Stimulated activated CD8-positive, alpha-beta memory T cell treated with anti-CD3 and anti-CD28 coated beads, Interleukin-12 subunit alpha, Interleukin-12 subunit beta, amount 100 ng/mL, for 24 hours (primary cell): ENCODE results near the gene GSTA4.
"Not testable (repeated sequence)": the region's sequence is repeated elsewhere in the genome, so short reads cannot be mapped to it uniquely, and the experiment has no call there.

Source experiments
- DNase-seq: peaks from one replicate; pipeline ENCODE4 v3.0.0-alpha.2; 2020; ENCODE audit errors: extremely low read depth

GSTA4 gene

DNA sequence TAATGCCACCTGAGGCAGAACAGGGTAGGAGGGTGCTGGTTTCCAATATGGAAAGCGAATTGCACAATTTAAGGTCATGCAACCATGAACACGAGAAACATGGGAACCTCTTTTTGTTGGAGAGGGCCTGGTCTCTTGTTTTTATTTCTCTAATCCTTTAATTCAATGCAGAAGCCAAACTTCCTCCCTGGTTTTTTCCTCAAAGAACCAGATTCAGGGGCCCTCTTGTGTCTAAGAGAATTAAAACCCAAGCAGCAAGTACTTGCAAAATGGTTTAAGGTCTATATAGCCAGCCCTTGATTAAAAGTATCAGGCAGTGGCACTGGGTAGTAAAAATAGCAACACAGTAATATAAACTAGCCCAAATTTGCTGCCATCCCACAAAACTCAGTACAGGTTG is 19.5 kb downstream of the GSTA4 start:
- DNase-seq = no peak

DNA sequence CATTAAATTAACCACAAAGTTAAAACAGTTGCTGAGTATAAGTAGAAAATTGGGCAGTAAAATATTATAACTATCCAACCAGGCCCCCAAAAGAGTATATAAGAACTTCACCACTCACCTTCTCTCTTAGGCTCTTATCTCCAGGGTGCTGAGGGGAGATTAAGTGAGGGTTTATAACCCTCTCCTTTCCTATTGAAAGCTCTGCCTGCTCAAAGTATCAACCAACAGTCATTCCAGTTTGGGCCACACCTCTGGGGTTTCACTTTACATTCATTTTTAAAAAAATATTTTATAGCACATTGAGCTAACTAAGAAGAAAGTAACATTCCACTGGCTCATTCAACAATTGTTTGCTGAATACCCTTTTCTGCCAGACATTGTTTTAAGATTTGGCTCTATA is 22.1 kb downstream of the GSTA4 start:
- DNase-seq = no peak

DNA sequence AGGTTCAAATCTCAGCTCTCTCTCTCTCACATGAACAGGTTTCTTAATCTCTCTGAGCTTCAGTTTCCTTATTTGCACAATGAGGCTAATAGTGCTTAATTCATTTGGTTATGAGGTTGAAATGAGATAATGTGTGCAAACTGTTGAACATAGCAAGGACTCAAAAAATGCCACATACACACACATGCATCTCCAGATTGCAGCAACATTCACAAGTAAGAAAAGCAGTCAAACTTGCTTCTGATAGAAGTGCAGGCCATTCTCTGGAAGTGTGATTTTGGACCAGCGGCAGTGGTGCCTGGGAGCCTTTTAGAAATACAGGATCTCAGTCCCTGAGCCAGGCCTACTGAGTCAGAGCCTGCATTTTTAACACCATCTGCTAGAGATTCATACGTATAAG is 25.7 kb downstream of the GSTA4 start:
- DNase-seq = no peak

DNA sequence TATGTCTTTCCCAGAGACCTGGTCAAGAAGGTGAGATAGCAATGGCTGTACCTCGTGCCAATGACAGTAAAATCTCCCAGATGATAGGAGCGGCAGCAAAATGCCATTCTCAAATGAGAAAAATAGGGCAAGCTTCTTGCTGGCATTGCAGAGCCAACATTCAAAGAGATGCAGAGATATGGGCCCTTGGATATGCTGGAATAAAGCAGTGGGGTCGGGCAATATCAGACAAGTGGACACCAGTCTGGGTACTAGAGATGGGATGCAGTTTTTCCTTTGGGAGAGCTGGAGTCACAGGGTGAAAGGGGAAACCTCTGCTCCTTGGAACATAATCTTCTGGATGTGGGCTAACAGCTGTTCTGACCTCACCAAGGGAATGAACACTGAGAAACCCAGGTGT is 29.0 kb downstream of the GSTA4 start:
- no peak for DNase-seq

DNA sequence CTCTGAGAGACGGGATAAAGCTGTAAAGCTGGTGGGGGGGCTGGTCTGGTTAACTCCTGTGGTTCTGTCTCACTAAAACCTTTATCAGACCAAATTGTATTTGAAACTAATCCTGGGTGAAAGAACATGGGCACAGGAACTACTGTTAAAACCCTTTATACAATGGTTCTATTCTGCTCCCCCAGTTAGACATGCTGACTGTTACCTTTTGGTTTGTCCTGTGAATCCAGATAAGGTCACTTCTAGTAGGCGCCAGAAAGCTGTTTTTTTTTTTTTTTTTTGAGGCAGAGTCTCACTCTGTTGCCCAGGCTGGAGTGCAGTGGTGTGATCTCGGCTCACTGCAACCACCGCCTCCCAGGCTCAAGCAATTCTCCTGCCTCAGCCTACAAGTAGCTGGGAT is 29.7 kb downstream of the GSTA4 start:
- no peak for DNase-seq

DNA sequence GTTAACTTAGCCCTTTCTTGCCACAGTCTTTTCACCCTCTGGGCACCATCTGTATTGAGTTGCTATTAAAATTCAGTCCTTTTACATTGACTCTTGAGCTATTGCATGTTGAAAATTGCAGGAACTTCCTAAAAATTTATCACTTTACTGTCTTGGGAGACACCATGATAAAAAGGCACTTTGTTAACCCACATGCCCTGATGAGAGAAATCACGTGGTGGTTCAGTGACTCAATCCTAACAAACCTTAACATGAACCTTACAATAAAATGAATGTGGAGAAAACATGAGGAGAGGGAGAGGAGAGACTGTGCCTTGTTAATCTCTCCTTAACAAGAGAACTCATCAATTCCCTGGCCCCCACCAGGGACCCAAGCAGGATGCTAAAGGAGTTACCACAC is 30.8 kb downstream of the GSTA4 start:
- DNase-seq = no peak

DNA sequence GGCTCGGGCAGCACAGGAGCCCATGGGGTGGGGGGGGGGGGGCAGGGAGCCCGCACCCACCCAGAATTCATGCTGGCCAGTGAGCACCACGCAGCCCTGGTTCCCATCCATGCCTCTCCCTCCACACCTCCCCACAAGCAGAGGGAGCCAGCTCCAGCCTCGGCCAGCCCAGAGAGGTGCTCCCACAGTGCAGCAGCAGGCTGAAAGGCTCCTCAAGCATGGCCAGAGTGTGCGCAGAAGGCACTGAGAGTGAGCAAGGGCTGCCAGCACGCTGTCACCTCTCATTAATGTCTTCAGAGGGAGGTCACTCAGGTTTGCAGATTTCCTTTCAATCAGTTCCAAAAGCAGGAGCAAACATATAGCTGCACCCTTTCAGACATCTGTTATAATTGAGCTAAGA is 32.4 kb downstream of the GSTA4 start:
- no peak for DNase-seq

DNA sequence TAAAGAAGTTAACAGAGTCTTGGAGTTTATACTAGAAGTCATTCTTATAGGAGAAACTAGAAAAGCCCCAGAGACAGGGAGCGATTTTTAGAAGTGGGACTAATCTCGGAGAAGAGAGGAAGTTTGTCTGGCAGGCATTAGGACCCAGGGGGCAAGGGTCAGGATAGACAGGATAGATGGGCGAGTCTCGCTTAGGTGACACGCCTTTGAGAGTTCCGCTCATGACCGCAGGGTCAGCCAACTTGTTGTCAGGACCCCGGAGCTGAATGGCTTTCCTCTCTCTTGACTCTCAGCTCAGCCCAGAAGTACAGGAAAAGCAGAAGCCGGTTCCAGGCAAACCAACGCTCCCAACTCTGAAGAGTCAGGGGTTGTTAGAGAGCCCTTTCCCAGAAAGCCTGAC is 34.1 kb downstream of the GSTA4 start:
- not testable (repeated sequence) for DNase-seq

DNA sequence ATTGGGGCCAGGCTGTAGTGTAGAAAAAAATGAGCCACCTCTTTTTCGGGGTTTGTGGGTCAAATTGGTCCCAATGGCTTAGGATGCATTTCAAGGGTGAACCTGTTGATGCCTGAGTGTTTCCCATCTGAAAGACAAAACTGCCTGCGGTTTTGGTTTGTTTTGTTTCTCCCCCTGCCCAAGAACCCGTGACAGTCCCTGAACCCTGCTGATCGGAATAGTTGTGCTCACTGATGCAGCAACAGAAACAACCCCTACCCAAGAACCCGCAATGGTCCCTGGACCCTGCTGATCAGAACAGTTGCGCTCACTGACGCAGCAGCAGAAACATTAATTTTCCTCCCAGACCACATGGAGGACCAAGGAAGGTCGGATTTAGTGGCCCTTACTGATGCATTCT is 34.9 kb downstream of the GSTA4 start:
- DNase-seq = not testable (repeated sequence)

DNA sequence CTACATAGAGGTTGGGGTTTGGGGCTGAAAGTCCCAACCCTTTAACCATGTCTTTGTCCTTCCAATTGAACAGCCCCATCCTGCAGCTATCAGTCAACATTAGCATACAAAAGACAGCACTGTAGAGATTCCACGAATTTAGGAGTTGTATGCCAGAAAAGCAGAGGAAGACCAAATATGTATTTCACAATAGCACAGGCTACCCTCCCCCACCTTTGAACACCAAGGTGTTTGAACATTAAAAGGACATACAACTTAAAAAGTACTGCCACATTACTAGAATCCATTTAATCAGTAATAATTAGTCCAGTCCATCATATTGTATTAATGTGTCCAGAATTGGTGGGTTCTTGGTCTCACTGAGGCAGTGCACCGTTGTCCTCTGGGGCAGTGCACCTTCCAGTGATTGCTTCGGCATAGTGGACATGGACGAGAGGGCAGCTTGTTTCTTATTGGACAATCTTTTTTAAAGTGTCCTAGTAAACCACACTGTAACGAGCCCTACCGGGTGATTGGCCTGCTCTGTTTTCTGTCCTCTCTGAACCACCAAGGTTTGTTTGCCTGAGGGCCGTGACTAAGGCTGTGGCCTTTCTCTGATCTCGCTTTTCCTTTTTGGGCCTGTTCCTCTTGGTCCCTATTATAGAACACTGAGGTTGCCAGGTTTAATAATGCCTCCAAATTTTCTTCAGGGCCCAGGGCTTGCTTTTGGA is 36.4 kb downstream of the GSTA4 start:
- DNase-seq = no peak

DNA sequence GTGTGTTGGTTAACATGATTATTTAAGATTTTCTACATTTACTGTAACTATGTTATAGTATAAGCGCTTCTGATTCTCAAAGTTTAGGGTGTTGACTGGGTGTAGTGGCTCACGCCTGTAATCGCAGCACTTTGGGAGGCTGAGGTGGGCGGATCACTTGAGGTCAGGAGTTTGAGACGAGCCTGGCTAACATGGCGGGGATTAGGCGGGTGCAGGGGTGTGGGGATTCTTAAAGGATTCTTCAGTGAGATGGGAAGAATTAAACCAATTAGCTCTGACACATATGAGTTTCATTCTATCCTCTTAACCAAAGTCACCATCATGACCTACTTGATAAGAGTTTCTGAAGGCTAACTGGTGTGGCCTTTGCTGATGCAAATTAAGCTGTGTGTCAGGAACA is 39.2 kb downstream of the GSTA4 start:
- no peak for DNase-seq

DNA sequence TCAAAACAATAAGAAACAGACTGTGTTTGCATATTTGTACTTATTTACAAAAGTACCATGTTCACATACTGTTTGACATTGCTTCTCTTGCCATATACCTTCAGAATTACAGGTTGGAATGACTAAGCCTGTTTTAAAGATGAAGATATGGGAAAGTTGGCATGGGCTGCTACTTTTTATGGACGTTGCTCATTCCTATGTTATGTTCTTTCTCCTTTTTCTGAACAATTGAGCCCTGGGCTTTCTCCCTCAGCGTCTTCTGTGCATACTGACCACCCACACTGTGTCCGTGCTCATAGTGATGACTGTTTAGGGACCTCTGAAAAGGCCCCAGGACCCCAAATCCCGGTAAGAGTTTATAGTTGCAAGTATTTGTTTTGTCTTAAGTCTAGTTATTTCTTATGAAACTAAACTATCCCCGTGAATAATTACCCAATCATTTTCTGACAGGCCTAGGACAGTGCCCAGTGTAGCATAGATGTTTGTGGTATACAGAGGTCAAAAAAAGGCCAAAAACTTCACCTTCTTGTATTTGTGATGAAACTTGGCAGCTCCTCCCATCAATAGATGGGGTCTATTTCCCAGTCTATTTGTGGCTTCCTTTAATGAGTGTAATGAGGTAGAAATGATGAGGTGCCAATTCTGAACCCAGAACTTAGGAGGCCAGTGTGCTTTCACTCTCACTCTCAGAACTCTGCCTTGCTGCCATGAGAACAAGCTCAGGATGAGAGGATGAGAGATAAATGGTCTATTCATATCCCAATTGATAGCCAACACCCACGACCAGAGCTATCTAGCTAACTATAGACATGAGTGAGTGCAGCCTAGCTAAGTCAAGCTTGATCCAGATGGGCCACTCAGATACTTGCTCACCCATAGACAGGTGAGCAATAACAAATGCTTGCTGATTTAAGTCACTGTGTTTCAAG is 40.9 kb downstream of the GSTA4 start:
- DNase-seq = no peak

DNA sequence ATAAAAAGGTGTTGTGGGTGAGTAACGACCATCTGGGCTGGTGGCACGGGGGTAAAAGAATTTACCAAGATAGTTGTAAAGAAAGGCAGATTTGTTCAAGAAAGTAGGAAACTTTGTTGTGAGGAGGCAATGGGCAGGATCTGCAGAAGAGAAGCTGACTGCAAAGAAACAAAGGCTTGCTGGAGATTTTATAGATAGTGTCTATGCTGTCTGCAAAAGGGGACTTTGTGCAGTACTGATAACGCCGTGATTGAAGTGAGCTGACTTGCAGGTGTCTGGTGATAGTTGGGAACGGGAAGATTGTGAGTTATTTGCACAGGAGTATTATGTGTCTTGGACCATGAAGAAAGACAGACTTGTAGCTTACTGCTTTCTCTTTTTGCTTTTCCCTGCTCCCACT is 48.8 kb downstream of the GSTA4 start:
- DNase-seq = no peak

DNA sequence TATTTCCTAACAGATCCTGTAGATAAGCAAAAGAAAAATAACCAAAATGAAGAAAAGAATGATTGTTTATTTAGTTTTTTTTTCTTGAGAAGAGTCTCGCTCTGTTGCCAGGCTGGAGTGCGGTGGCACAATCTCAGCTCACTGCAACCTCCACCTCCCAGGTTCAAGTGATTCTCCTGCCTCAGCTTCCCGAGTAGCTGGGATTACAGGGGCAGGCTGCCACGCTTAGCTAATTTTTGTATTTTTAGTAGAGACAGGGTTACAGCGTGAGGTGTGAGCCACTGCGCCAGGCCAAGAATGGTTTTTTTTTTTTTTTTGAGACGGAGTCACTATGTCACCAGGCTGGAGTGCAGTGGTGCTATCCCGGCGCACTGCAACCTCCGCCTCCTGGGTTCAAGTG is 52.3 kb downstream of the GSTA4 start:
- not testable (repeated sequence) for DNase-seq

DNA sequence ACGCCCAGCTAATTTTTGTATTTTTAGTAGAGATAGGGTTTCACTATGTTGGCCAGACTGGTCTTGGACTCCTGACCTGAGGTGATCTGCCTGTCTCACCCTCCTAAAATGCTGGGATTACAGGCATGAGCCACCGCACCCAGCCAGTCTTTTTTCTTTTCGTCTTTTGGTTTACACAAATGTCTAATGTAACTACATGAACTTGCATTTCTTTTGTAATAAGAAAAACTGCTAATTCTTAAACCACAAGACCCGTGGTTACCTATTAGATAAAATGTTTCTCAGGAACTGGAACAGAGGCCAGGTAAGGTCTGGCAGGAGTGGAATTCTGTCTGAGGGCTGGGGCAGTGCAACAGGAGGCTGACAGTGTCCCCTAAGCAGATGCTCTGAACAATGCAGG is 52.9 kb downstream of the GSTA4 start:
- no peak for DNase-seq

DNA sequence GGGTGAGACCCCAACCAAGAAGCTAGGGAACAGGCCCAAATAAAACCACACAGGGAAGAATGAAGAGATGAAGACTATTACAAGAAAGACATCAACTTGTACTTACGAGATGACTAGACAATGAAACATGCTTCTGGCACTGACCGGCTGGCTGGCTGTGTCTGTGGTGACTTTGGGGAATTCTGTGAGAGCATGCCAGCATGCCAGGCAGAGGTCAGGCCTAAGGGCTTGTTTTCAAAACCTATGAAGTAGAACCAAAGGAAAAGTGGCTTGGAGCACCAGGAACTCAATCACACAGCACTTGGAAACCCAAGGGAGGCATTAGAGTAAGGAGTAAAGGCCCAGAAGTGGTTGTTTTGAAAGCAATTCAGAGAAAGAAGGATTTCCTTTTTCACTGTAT is 57.2 kb downstream of the GSTA4 start:
- DNase-seq = no peak

DNA sequence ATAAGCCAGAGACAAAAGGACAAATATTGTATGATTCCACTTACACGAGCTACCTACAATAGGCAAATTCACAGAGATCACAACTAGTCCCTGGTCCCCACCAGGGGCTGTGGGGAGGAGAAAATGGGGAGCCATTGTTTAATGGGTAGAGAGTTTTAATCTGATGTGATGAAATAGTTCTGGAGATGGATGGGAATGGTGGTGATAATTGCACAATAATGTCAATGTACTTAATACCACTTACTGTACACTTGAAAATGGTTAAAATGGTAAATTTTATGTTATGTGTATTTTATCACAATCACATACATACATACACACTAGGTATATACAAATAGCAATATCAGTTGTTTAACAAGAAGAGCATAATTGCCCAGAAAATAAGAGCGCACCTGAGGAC is 61.3 kb downstream of the GSTA4 start:
- DNase-seq = no peak

DNA sequence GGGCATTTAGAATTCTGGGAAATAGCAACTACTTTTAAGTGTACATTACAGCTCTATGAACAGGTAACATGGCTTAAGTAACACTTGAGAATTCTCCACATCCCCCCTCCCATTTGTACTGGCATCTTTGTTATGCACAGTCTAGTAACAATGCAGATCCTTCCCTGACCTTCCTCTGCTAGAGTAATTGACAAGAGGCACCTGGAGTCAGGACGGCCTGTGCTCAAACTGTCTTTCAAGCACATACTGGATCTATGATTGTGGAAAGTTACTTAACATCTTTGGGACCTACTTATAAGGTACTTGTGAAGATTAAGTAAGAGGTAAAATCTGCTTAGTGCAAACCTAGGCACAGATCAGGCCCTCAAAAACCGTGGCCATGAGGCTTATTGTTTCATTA is 63.7 kb downstream of the GSTA4 start:
- DNase-seq = no peak

DNA sequence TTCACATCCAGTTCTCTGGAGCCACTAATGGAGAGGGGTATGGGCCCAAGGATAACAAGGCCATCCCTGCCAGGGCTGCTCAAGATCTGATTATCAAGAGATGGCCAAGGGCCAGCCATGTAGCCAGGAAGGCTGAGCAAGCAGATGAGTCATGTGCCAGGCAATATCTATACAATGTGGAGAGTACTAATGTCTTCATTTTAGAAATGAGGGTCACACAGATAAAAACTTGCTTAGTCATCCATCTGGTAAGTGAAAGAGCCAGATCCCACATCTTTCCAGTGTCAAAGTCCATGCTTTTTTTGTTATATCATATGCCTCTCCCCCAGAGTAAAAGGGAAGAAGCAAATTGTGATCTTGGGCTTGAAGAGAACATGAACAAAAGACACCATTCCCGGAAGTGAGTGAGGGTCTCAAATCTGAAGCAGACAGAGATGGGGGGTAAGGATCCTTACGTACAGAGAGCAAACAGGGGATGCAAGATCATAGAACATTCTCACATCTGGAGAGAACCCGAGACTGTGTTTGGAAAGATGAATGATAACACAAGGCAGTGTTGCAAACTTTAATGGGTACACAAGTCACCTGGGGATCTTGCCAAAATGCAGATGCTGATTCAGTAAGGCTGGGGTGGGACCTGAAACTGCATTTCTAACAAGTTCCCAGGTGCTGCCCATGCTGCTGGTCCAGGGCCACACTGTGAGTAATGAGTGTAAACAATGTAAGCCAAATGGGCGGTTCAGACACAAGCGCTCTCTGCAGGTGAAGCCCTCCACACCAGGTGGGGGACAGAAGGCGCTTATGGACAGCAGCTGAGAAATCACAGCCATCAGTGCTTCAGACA is 65.5 kb downstream of the GSTA4 start:
- no peak for DNase-seq
